HG03342 (cell line): Measurements from ENCODE around the gene LDLRAD4.
A peak's percentile ranks its signal among the peaks of the same experiment; 100 is the strongest.
"Not testable (repeated sequence)": the region's sequence is repeated elsewhere in the genome, so short reads cannot be mapped to it uniquely, and the experiment has no call there.

ENCODE experiments used
- ATAC-seq: cut with Tn5 transposase; IDR thresholded peaks from one replicate; pipeline ENCODE4 v1.9.1; 2021; ENCODE audit warnings: mild to moderate bottlenecking, moderate library complexity; ENCODE audit not compliant: unreplicated experiment

LDLRAD4 gene

GRCh38 chr18:13680612-13681011 lies 462.1 kb downstream of the LDLRAD4 start:
- ATAC-seq: peak; percentile 49

GRCh38 chr18:13681701-13682100 lies 463.1 kb downstream of the LDLRAD4 start:
- ATAC-seq: no peak

- no peak for ATAC-seq
These were observed 466.0 kb downstream of the LDLRAD4 start for GRCh38 chr18:13684546-13684945.

- ATAC-seq: no peak
These were observed 469.9 kb downstream of the LDLRAD4 start for GRCh38 chr18:13688191-13689136.

- ATAC-seq: not testable (repeated sequence)
These were observed 471.5 kb downstream of the LDLRAD4 start for GRCh38 chr18:13690060-13690459.

- not testable (repeated sequence) for ATAC-seq
These were observed 476.8 kb downstream of the LDLRAD4 start for GRCh38 chr18:13695337-13695736.

- no peak for ATAC-seq
These were observed 478.4 kb downstream of the LDLRAD4 start for GRCh38 chr18:13696961-13697360.

GRCh38 chr18:13700153-13700552 lies 481.6 kb downstream of the LDLRAD4 start:
- no peak for ATAC-seq
